HepG2 (cell line): Measurements from ENCODE around the gene SLC35F3. TPM values are rescaled to one million over a fixed set of nuclear protein-coding genes. Genes with fewer than 3 reads are reported as not detected.

Source experiments
- ATAC-seq: fragments of 200-7000 bp; cut with Tn5 transposase; 3 replicates; pipeline ENCODE4 v1.9.1; 2020; ENCODE audit warnings: mild to moderate bottlenecking, moderate library complexity
- BruUV-seq: library from RNA; stranded (reverse); fragments of 400-500 nt; replicated peaks from 2 replicates; lab custom pipeline; 2021; lab: Mats Ljungman, UMichigan
- CTCF ChIA-PET: fragments of 300-600 bp; formaldehyde crosslinking; extraction: SDS; loops from one replicate; lab custom pipeline; 2021; ENCODE audit warnings: low total read pairs, inconsistent platforms, low intra/inter-chr PET ratio; lab: Yijun Ruan, JAX
- POLR2A ChIA-PET: fragments of 350-600 bp; sonication (Branson Sonifier 250); formaldehyde crosslinking; loops from one replicate; lab custom pipeline; 2020; ENCODE audit warnings: antibody characterized with exemption, inconsistent platforms; lab: Yijun Ruan, JAX
- DNase-seq: peaks from one replicate; pipeline ENCODE4 v3.0.0-alpha.2; 2015; ENCODE audit warnings: low spot score
- FAIRE-seq: peaks from 3 replicates; lab custom pipeline; 2011; peaks lifted over from hg19 to GRCh38; lab: Jason Lieb, UNC
- H2AFZ ChIP-seq: one replicate; pipeline ENCODE4 v1.6.1; 2011; ENCODE audit warnings: low read length, inconsistent platforms
- H3K27ac ChIP-seq: fragments of 300-600 bp; 3 replicates; pipeline ENCODE4 v1.8.0; 2011; ENCODE audit warnings: mixed run types, mild to moderate bottlenecking, mixed read lengths, low read length, inconsistent platforms; ENCODE audit not compliant: insufficient read depth; ENCODE audit errors: extremely low read length
- H3K27me3 ChIP-seq, 2 experiments: fragments of 200-600 bp in 1 of 2; 2 replicates in 1 of 2; 3 replicates in 1 of 2; pipeline versions ENCODE4 v1.6.0 to v1.8.0; 2011; ENCODE audit warnings: low read length in 2 of 2, mild to moderate bottlenecking in 2 of 2, moderate library complexity in 2 of 2, inconsistent platforms in 1 of 2; ENCODE audit not compliant: insufficient read depth in 2 of 2, control insufficient read depth in 1 of 2
- H3K36me3 ChIP-seq, 2 experiments: fragments of 200-600 bp in 1 of 2; replicated peaks in 1 of 2; 2 replicates in 1 of 2; 3 replicates in 1 of 2; pipeline versions ENCODE4 v1.5.1 to v1.8.0; 2011; ENCODE audit warnings: low read length in 2 of 2, inconsistent platforms in 1 of 2; ENCODE audit not compliant: insufficient read depth in 2 of 2, control insufficient read depth in 1 of 2
- H3K4me1 ChIP-seq: 2 replicates; pipeline ENCODE4 v1.5.1; 2012; ENCODE audit warnings: low read length, inconsistent platforms; ENCODE audit not compliant: insufficient read depth
- H3K4me2 ChIP-seq: 2 replicates; pipeline ENCODE4 v1.6.0; 2011; ENCODE audit warnings: low read depth, low read length, inconsistent platforms
- H3K4me3 ChIP-seq, 3 experiments: fragments of 200-600 bp in 1 of 3; sonication (generic), shearing (Covaris generic) in 1 of 3; replicated peaks in 1 of 3; 2 replicates each; pipeline ENCODE4 v1.5.1; 2011 to 2016; ENCODE audit warnings: low read length in 3 of 3, inconsistent platforms in 2 of 3, low read depth in 2 of 3, mild to moderate bottlenecking in 2 of 3, control low read depth in 1 of 3, mixed read lengths in 1 of 3; ENCODE audit not compliant: insufficient read depth in 1 of 3
- H3K79me2 ChIP-seq: one replicate; pipeline ENCODE4 v1.6.1; 2011; ENCODE audit warnings: low read length, inconsistent platforms; ENCODE audit not compliant: insufficient read depth
- H3K9ac ChIP-seq: 2 replicates; pipeline ENCODE4 v1.6.0; 2011; ENCODE audit warnings: mild to moderate bottlenecking, low read depth, low read length, inconsistent platforms; ENCODE audit not compliant: insufficient read depth
- H3K9me3 ChIP-seq: 2 replicates; pipeline ENCODE4 v1.5.1; 2012; ENCODE audit warnings: mild to moderate bottlenecking, low read length
- H4K20me1 ChIP-seq: 2 replicates; pipeline ENCODE4 v1.6.0; 2011; ENCODE audit warnings: inconsistent platforms, mild to moderate bottlenecking, low read length, moderate library complexity; ENCODE audit not compliant: insufficient read depth
- KAT2B ChIP-seq: fragments of 150-350 bp; IDR thresholded peaks from 2 replicates; pipeline ENCODE4 v1.6.1; 2014; ENCODE audit warnings: low read depth, low read length, borderline replicate concordance
- MLLT10 ChIP-seq: sonication (generic); formaldehyde crosslinking; IDR thresholded peaks from 2 replicates; pipeline ENCODE4 v1.4.0; 2020; ENCODE audit warnings: missing genetic modification reagents
- MTF2 ChIP-seq: sonication (generic); formaldehyde crosslinking; IDR thresholded peaks from 2 replicates; pipeline ENCODE4 v1.5.0; 2020; ENCODE audit warnings: missing genetic modification reagents, borderline replicate concordance
- NRL ChIP-seq: sonication (generic); formaldehyde crosslinking; IDR thresholded peaks from 2 replicates; pipeline ENCODE4 v1.5.0; 2020; ENCODE audit warnings: missing genetic modification reagents, mild to moderate bottlenecking, moderate library complexity, borderline replicate concordance
- RFXANK ChIP-seq: IDR thresholded peaks from 2 replicates; pipeline ENCODE4 v1.6.1; 2016
- TAF1 ChIP-seq: sonication (generic); formaldehyde crosslinking; IDR thresholded peaks from 2 replicates; pipeline ENCODE4 v1.4.0; 2020; ENCODE audit warnings: missing genetic modification reagents
- ZNF274 ChIP-seq: sonication (generic); formaldehyde crosslinking; IDR thresholded peaks from 2 replicates; pipeline ENCODE4 v1.5.1; 2020; ENCODE audit warnings: mild to moderate bottlenecking, missing genetic modification reagents
- ZNF549 ChIP-seq: sonication (generic); formaldehyde crosslinking; IDR thresholded peaks from 2 replicates; pipeline ENCODE4 v1.5.0; 2020; ENCODE audit warnings: missing genetic modification reagents
- ZNF646 ChIP-seq: sonication (generic); formaldehyde crosslinking; IDR thresholded peaks from 2 replicates; pipeline ENCODE4 v1.9.0; 2021; ENCODE audit warnings: mild to moderate bottlenecking, missing genetic modification reagents
- ZNF780A ChIP-seq: sonication (generic); formaldehyde crosslinking; IDR thresholded peaks from 2 replicates; pipeline ENCODE4 v1.8.0; 2022; ENCODE audit warnings: mild to moderate bottlenecking, missing genetic modification reagents, moderate library complexity
- ZNF788 ChIP-seq: sonication (generic); formaldehyde crosslinking; IDR thresholded peaks from 2 replicates; pipeline ENCODE4 v1.5.0; 2020; ENCODE audit warnings: mild to moderate bottlenecking, missing genetic modification reagents, borderline replicate concordance
- ZNF839 ChIP-seq: sonication (generic); formaldehyde crosslinking; IDR thresholded peaks from 2 replicates; pipeline ENCODE4 v1.4.0; 2020; ENCODE audit warnings: missing genetic modification reagents, mild to moderate bottlenecking, borderline replicate concordance
- WGBS: methylation state at CpG from one replicate; pipeline ENCODE4 v1.1.6; 2017; ENCODE audit warnings: low lambda C conversion rate; 5-methylcytosine and 5-hydroxymethylcytosine counted together
- in situ Hi-C: cut with HindIII; loops from 2 replicates; pipeline ENCODE4 v1.10.0; 2017; ENCODE audit warnings: low pct_unique_long_range_greater_than_20kb; ENCODE audit not compliant: extremely low pct_ligation_motif_present
- intact Hi-C: fragments of 100-400 bp; cut with micrococcal nuclease; formaldehyde crosslinking; loops from one replicate; pipeline ENCODE4 v1.10.0; 2022; ENCODE audit not compliant: unreplicated experiment
- polyA plus RNA-seq, 8 experiments: library from polyadenylated mRNA; depleted of rRNA in 3 of 8; stranded (reverse) in 7 of 8; unstranded in 1 of 8; fragments of >200 nt; fragmentation: Illumina TruSeq in 4 of 8; extraction: Trizol in 4 of 8; gene quantifications; 2 replicates each; pipeline versions ENCODE4 v1.2.1 to v1.2.3, GENCODE V29; 2011 to 2016; ENCODE audit warnings: low read depth in 4 of 8, missing spikeins in 1 of 8, mixed read lengths in 1 of 8; ENCODE audit not compliant: insufficient read depth in 1 of 8
- total RNA-seq, 5 experiments: library from RNA; depleted of rRNA; stranded (reverse); fragments of >200 nt; fragmentation: Illumina TruSeq; extraction: Trizol; gene quantifications; 2 replicates each; pipeline ENCODE4 v1.2.3, GENCODE V29; 2016; ENCODE audit warnings: low read depth in 1 of 5
- TF ChIP-seq, protein P1 (sequence below): sonication (generic); formaldehyde crosslinking; conservative IDR thresholded peaks from 2 replicates; pipeline ENCODE4 v1.8.0; 2022; ENCODE audit warnings: low read depth, missing genetic modification reagents

SLC35F3 gene
- total and polyA plus RNA-seq, 2 of the 13 experiments (the other 11 are each of a cell fraction or from before 2014, with no cell fraction given), result not detected

DNA sequence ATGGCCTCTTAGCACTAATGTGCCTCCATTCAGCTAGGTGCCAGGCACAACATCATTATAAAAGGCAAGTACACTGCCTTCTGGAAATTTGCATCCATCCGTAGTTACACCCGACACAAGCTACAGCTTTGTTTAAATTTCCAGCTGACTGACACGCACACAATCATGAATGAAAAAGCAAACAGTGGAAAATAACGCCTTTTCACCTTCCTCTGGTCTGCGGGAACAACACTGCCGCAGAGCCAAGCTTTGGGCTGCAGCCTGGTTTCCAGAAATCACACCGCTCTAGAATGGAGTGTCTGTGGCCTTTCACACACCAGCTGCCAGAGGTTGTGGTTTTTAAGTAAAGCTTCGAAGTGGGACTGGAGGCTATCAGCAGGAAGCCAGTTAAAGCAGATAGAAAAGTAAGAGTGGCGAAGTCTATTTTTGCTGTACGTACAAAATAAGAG is 326.0 kb downstream of the SLC35F3 start:
- in situ Hi-C loops (no loop called here), intact Hi-C loops (no loop called here)
- Histone ChIP-seq H3K9ac (no peak overlapping the region), H2AFZ (no peak overlapping the region), H3K36me3 (no peaks in the 10 kb centered on the region), H3K27me3 (peaks cover 0 to 13% of the 10 kb centered on the region in 2 experiments; a peak in 1 of 5 replicates), H3K9me3 (no peaks in the 10 kb centered on the region), H3K4me3 (no peak overlapping the region), H3K4me1 (peaks cover 16% of the 10 kb centered on the region), H3K4me2 (no peak overlapping the region), H3K27ac (no peak overlapping the region), H4K20me1 (no peaks in the 10 kb centered on the region), H3K79me2 (no peaks in the 10 kb centered on the region)
- POLR2A ChIA-PET, result no interaction called here
- FAIRE-seq, result no peak
- no peak for ATAC-seq
- BruUV-seq, result no TSS peak
- CTCF ChIA-PET, result no interaction called here
- 38% methylated on average over 10 of the region's 10 CpGs for WGBS
- no peak for DNase-seq
- no peak for TF ChIP-seq MTF2
- no peak for TF ChIP-seq RFXANK (CRISPR knock-in tag)
- TF ChIP-seq ZNF839 (CRISPR knock-in tag), result no peak
- TF ChIP-seq MLLT10, result no peak
- TF ChIP-seq ZNF549 (CRISPR knock-in tag), result no peak
- TF ChIP-seq KAT2B, result no peak
- TF ChIP-seq TAF1, result no peak
- TF ChIP-seq NRL, result no peak
- TF ChIP-seq, protein P1, sequence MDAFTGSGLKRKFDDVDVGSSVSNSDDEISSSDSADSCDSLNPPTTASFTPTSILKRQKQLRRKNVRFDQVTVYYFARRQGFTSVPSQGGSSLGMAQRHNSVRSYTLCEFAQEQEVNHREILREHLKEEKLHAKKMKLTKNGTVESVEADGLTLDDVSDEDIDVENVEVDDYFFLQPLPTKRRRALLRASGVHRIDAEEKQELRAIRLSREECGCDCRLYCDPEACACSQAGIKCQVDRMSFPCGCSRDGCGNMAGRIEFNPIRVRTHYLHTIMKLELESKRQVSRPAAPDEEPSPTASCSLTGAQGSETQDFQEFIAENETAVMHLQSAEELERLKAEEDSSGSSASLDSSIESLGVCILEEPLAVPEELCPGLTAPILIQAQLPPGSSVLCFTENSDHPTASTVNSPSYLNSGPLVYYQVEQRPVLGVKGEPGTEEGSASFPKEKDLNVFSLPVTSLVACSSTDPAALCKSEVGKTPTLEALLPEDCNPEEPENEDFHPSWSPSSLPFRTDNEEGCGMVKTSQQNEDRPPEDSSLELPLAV (CRISPR knock-in tag), result no peak
- TF ChIP-seq ZNF646 (CRISPR knock-in tag), result no peak
- no peak for TF ChIP-seq ZNF274 (CRISPR knock-in tag)
- no peak for TF ChIP-seq ZNF780A (CRISPR knock-in tag)
- TF ChIP-seq ZNF788 (CRISPR knock-in tag), result no peak
